H54 (cell line): ENCODE measurements around the gene RAB7A.
"Not testable (repeated sequence)": the region's sequence is repeated elsewhere in the genome, so short reads cannot be mapped to it uniquely, and the experiment has no call there.

Source experiments
- DNase-seq: peaks from one replicate; pipeline ENCODE4 v3.0.0; 2011; ENCODE audit warnings: low spot score, mixed read lengths; ENCODE audit not compliant: insufficient read length
- FAIRE-seq: peaks from 3 replicates; lab custom pipeline; 2011; peaks lifted over from hg19 to GRCh38; lab: Jason Lieb, UNC
- POLR2A ChIP-seq: IDR thresholded peaks from 2 replicates; pipeline ENCODE4 v1.6.1; 2011; ENCODE audit warnings: low read depth, mild to moderate bottlenecking, low read length

RAB7A gene

GRCh38 chr3:128760042-128760441 lies 34.1 kb downstream of the RAB7A start:
- FAIRE-seq (no peak), DNase-seq (no peak)
- TF ChIP-seq POLR2A = no peak

- DNase-seq (no peak), FAIRE-seq (no peak)
- no peak for TF ChIP-seq POLR2A
Observed at GRCh38 chr3:128760881-128761280, 34.9 kb downstream of the RAB7A start.

- DNase-seq = no peak
- TF ChIP-seq POLR2A = no peak
- no peak for FAIRE-seq
Observed at GRCh38 chr3:128761392-128761791, 35.4 kb downstream of the RAB7A start.

GRCh38 chr3:128763967-128764366 lies 38.0 kb downstream of the RAB7A start:
- TF ChIP-seq POLR2A = no peak
- DNase-seq = no peak
- FAIRE-seq = no peak

- no peak for TF ChIP-seq POLR2A
- FAIRE-seq (no peak), DNase-seq (no peak)
Observed at GRCh38 chr3:128764863-128765262, 38.9 kb downstream of the RAB7A start.

GRCh38 chr3:128767094-128767750 lies 41.2 kb downstream of the RAB7A start:
- FAIRE-seq (no peak), DNase-seq (no peak)
- no peak for TF ChIP-seq POLR2A

- no peak for DNase-seq
- no peak for TF ChIP-seq POLR2A
- FAIRE-seq = no peak
Observed at GRCh38 chr3:128768471-128768870, 42.5 kb downstream of the RAB7A start.

GRCh38 chr3:128770387-128770786 lies 44.4 kb downstream of the RAB7A start:
- TF ChIP-seq POLR2A = no peak
- FAIRE-seq (no peak), DNase-seq (no peak)

- FAIRE-seq, DNase-seq: not testable (repeated sequence)
Observed at GRCh38 chr3:128773189-128773588, 47.2 kb downstream of the RAB7A start.

GRCh38 chr3:128773592-128773991 lies 47.6 kb downstream of the RAB7A start:
- FAIRE-seq, DNase-seq: not testable (repeated sequence)

GRCh38 chr3:128775241-128775640 lies 49.3 kb downstream of the RAB7A start:
- DNase-seq (no peak), FAIRE-seq (no peak)

GRCh38 chr3:128775906-128776542 lies 50.0 kb downstream of the RAB7A start:
- TF ChIP-seq POLR2A = no peak
- DNase-seq (no peak), FAIRE-seq (no peak)

More at GRCh38 chr3:128775241-128775640, 49.3 kb downstream of the RAB7A start:
- TF ChIP-seq POLR2A = no peak

GRCh38 chr3:128780101-128780837 lies 54.3 kb downstream of the RAB7A start:
- no peak for TF ChIP-seq POLR2A
- DNase-seq (no peak), FAIRE-seq (no peak)

GRCh38 chr3:128781164-128781563 lies 55.2 kb downstream of the RAB7A start:
- DNase-seq = no peak
- FAIRE-seq = no peak
- no peak for TF ChIP-seq POLR2A
